ENCODE measurements around the gene CFAP46.

- TF ChIP-seq CTCF (IDR thresholded peaks at IDR 0.05) = no peak
- TF ChIP-seq POLR2A (IDR thresholded peaks at IDR 0.05) = no peak
These were observed 91.5 kb downstream of the CFAP46 start for GRCh38 chr10:132850896-132851295.

Data from lower leg skin (tissue), 3 donors.